Stomach (tissue), 4 donors: ENCODE measurements around the gene EP300.

Experiments used
- POLR2A ChIP-seq, 4 donors: fragments of 450-650 bp; IDR thresholded peaks; one replicate each; pipeline ENCODE4 v1.6.1; 2016; ENCODE audit warnings: antibody characterized with exemption in 4 of 4, control low read depth in 2 of 4, mild to moderate bottlenecking in 1 of 4, moderate library complexity in 1 of 4
- TF ChIP-seq, protein P1 (sequence below), 7 experiments: fragments of 450-650 bp in 4 of 7; fragments of 200-600 bp in 3 of 7; sonication (generic) in 3 of 7; IDR thresholded peaks; one replicate each; pipeline ENCODE4 v1.5.1; 2016 to 2019; ENCODE audit warnings: antibody characterized with exemption in 7 of 7, control low read depth in 2 of 7, mild to moderate bottlenecking in 1 of 7

- TF ChIP-seq, protein P1, sequence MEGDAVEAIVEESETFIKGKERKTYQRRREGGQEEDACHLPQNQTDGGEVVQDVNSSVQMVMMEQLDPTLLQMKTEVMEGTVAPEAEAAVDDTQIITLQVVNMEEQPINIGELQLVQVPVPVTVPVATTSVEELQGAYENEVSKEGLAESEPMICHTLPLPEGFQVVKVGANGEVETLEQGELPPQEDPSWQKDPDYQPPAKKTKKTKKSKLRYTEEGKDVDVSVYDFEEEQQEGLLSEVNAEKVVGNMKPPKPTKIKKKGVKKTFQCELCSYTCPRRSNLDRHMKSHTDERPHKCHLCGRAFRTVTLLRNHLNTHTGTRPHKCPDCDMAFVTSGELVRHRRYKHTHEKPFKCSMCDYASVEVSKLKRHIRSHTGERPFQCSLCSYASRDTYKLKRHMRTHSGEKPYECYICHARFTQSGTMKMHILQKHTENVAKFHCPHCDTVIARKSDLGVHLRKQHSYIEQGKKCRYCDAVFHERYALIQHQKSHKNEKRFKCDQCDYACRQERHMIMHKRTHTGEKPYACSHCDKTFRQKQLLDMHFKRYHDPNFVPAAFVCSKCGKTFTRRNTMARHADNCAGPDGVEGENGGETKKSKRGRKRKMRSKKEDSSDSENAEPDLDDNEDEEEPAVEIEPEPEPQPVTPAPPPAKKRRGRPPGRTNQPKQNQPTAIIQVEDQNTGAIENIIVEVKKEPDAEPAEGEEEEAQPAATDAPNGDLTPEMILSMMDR (IDR thresholded peaks at IDR 0.05): no peak
- TF ChIP-seq POLR2A (IDR thresholded peaks at IDR 0.05): no peak
These were observed 123.0 kb downstream of the EP300 start for GRCh38 chr22:41215409-41215808.
